Measurements from ENCODE around the gene KLRD1.
A peak's percentile ranks its signal among the peaks of the same experiment; 100 is the strongest.

- TF ChIP-seq RAD21 (IDR thresholded peaks at IDR 0.05): peak; percentile 90
- no peak for TF ChIP-seq EGR1 (IDR thresholded peaks at IDR 0.05; ENCODE audit: low read depth in 2 of 2)
- TF ChIP-seq CTCF (IDR thresholded peaks at IDR 0.05; ENCODE audit: low read depth, low read length, missing input control): peak; percentile 60
- TF ChIP-seq HNF4G (IDR thresholded peaks at IDR 0.05): no peak
- TF ChIP-seq YY1 (IDR thresholded peaks at IDR 0.05): no peak
- no peak for TF ChIP-seq ZBTB33 (IDR thresholded peaks at IDR 0.05)
- no peak for TF ChIP-seq TAF1 (conservative IDR thresholded peaks at IDR 0.05)
- TF ChIP-seq MAX (IDR thresholded peaks at IDR 0.05): no peak
- TF ChIP-seq SP1 (IDR thresholded peaks at IDR 0.05): no peak
- TF ChIP-seq JUND (IDR thresholded peaks at IDR 0.05): no peak
- no peak for TF ChIP-seq REST (IDR thresholded peaks at IDR 0.05)
- TF ChIP-seq HNF4A (conservative IDR thresholded peaks at IDR 0.05): no peak
- TF ChIP-seq GABPA (IDR thresholded peaks at IDR 0.05 in 1 of 2, conservative IDR thresholded peaks at IDR 0.05 in 1 of 2): no peak
- TF ChIP-seq ATF3 (IDR thresholded peaks at IDR 0.05): no peak
Observed at GRCh38 chr12:10331642-10332239, 24.1 kb downstream of the KLRD1 start.

All from liver (tissue), 3 donors.